LNCaP clone FGC (cell line): ENCODE results near the gene MCUR1.

ENCODE experiments used
- DNase-seq: peaks from one replicate; pipeline ENCODE4 v3.0.0-alpha.2; 2011; ENCODE audit warnings: low read depth
- H3K4me3 ChIP-seq: 2 replicates; pipeline ENCODE4 v1.5.1; 2011; ENCODE audit warnings: mild to moderate bottlenecking, low read depth, low read length, control low read depth
- CTCF ChIP-seq: IDR thresholded peaks from 2 replicates; pipeline ENCODE4 v1.5.1; 2012; ENCODE audit warnings: mild to moderate bottlenecking; ENCODE audit not compliant: control insufficient read depth, insufficient read depth; ENCODE audit errors: extremely low read depth

Gene MCUR1

GRCh38 chr6:13764996-13765395 lies 49.4 kb downstream of the MCUR1 start:
- no peak for TF ChIP-seq CTCF
- no peak overlapping the region for H3K4me3 ChIP-seq
- no peak for DNase-seq

DNA sequence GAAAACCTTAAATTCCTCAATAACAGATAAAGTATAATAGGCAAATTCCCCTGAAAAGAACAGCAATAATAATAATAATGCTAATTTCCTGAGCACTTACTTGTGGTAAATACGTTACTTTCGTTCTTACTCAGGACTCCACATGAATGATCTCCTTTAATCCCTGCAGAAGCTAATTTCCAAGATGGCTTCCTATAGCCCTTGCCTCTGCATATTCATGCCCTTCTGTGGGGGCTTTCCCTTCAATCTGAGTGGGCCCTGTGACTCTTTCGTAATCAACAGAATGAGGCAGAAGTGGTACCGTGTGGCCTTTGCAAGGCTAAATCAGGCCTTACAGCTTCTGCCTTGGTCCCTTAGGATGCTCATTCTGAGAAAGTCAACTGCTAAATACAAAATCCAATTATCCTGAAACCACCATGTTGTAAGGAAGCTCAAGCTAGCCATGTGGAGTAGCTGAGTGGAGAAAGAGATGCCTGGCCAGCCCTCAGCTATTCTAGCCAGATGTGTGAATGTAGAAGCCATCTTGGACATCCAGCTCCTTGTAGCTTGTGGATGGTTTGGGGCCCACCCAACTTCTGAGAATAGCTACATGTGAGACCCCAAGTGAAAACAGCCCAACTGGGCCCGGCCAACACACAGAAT lies 50.5 kb downstream of the MCUR1 start:
- DNase-seq: no peak
- TF ChIP-seq CTCF: no peak
- no peak overlapping the region for H3K4me3 ChIP-seq

DNA sequence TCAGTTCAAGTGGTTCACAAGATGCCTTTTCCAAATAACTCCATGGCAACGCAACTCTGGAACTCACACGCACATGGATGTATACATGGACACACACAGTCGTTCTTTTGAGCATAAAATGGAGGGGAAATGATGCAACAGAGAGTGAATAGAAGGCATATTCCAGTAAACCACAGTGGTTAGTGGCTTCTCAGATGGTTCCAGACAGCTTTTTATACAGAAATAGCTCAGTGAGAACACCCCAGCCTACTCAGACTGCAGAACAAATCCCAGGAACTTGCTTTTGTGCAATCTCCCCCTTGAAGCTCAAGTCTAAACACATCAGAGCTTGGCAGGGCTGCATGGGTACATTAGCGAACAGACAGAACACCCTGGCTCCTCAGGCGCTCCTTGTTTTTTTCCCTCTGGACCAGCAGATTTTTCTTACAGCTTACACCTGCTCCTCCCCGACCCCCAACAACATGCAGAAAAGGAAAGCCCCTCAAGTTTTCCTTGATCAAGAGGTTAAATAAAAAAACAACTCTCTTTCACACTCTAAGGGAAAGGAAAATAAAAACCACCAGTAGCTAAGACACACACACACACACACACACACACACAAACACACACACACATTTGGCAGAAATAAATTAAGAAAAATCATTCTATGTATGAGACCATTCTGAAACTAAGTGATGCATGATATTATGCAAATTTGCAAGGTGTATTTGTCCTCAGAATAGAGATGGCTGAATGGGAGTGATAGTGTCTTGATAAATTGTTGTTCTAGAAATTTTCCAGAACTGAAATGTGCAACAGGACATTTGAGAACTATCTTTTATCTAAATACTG lies 51.5 kb downstream of the MCUR1 start:
- no peak for DNase-seq
- TF ChIP-seq CTCF: no peak
- H3K4me3 ChIP-seq: no peak overlapping the region

GRCh38 chr6:13761361-13762036 lies 52.9 kb downstream of the MCUR1 start:
- H3K4me3 ChIP-seq: no peak overlapping the region
- no peak for DNase-seq
- TF ChIP-seq CTCF: no peak

GRCh38 chr6:13760307-13761304 lies 53.8 kb downstream of the MCUR1 start:
- DNase-seq: no peak
- H3K4me3 ChIP-seq: no peak overlapping the region
- no peak for TF ChIP-seq CTCF

- H3K4me3 ChIP-seq: no peak overlapping the region
- no peak for TF ChIP-seq CTCF
- no peak for DNase-seq
These were observed 55.3 kb downstream of the MCUR1 start for GRCh38 chr6:13759025-13759424.
